Neural progenitor cell (in vitro differentiated cells): ENCODE measurements around the gene TPST1.

Source experiments
- EZH2 ChIP-seq: fragments of 200-600 bp; sonication (generic); IDR thresholded peaks from 2 replicates; pipeline ENCODE4 v1.6.1; 2017; ENCODE audit warnings: antibody characterized with exemption, mild to moderate bottlenecking, moderate library complexity
- TF ChIP-seq, protein P1 (sequence below): fragments of 200-600 bp; sonication (generic); IDR thresholded peaks from 2 replicates; pipeline ENCODE4 v1.5.1; 2017; ENCODE audit warnings: antibody characterized with exemption, mild to moderate bottlenecking

DNA sequence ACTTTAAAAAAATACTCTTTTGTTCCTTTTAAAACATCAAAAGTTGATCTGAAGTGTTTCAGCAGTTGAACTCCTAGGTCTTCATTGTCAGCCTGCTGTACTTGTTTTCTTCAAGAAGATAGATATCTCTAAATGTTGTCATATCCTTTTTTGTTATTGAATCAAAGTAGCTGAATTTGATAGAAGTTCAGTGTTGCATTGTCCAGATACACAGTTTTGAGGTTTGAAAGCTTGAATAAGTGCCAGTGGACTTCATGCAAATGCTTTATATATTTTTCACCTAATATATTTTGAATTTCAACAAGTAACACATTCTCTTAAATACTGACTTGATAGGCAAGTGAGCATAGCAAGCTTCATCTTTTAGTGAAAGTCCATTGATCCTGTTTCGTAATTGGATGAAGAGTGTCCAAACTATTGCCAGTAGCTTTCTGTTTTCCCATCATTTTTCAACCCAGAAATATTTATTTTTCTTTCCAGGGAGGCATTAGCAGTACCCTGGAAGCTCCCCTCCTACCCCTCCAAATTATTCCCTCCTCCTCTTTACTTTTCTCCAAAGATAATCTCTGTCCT is 114.4 kb downstream of the TPST1 start:
- TF ChIP-seq, protein P1, sequence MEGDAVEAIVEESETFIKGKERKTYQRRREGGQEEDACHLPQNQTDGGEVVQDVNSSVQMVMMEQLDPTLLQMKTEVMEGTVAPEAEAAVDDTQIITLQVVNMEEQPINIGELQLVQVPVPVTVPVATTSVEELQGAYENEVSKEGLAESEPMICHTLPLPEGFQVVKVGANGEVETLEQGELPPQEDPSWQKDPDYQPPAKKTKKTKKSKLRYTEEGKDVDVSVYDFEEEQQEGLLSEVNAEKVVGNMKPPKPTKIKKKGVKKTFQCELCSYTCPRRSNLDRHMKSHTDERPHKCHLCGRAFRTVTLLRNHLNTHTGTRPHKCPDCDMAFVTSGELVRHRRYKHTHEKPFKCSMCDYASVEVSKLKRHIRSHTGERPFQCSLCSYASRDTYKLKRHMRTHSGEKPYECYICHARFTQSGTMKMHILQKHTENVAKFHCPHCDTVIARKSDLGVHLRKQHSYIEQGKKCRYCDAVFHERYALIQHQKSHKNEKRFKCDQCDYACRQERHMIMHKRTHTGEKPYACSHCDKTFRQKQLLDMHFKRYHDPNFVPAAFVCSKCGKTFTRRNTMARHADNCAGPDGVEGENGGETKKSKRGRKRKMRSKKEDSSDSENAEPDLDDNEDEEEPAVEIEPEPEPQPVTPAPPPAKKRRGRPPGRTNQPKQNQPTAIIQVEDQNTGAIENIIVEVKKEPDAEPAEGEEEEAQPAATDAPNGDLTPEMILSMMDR = no peak
- TF ChIP-seq EZH2 = no peak
